SH-SY5Y (cell line): ENCODE results near the gene SGCE.

Experiments used
- GATA2 ChIP-seq: IDR thresholded peaks from 2 replicates; pipeline ENCODE4 v1.6.1; 2011; ENCODE audit warnings: mild to moderate bottlenecking, low read depth, low read length
- GATA3 ChIP-seq: IDR thresholded peaks from 2 replicates; pipeline ENCODE4 v1.6.1; 2011; ENCODE audit warnings: low read depth, mild to moderate bottlenecking, low read length, moderate library complexity

GRCh38 chr7:94697035-94697974, 41.4 kb upstream of the SGCE start:
- no peak for TF ChIP-seq GATA2
- TF ChIP-seq GATA3 = no peak
